K562 (cell line): ENCODE measurements around the gene SOBP. TPM values are rescaled to one million over a fixed set of nuclear protein-coding genes. Genes with fewer than 3 reads are reported as not detected.
A peak's percentile ranks its signal among the peaks of the same experiment; 100 is the strongest.

ENCODE experiments used
- ARID1B ChIP-seq: fragments of 450-650 bp; IDR thresholded peaks from 2 replicates; pipeline ENCODE4 v1.6.1; 2016; ENCODE audit warnings: antibody characterized with exemption, mild to moderate bottlenecking, inconsistent platforms
- BDP1 ChIP-seq: IDR thresholded peaks from 3 replicates; pipeline ENCODE4 v1.6.1; 2011; ENCODE audit not compliant: insufficient read length, insufficient read depth
- CREB1 ChIP-seq, 2 experiments: sonication (generic) in 1 of 2; formaldehyde crosslinking in 1 of 2; IDR thresholded peaks; 2 replicates each; pipeline versions ENCODE4 v1.6.1 to v1.8.0; 2012 to 2022; ENCODE audit warnings: inconsistent platforms in 1 of 2, mild to moderate bottlenecking in 1 of 2, missing genetic modification reagents in 1 of 2, moderate library complexity in 1 of 2
- EP400 ChIP-seq: fragments of 450-650 bp; IDR thresholded peaks from 2 replicates; pipeline ENCODE4 v1.6.1; 2017; ENCODE audit warnings: antibody characterized with exemption, mild to moderate bottlenecking, moderate library complexity
- ETV6 ChIP-seq, 3 experiments: fragments of 150-350 bp in 1 of 3; sonication (generic) in 1 of 3; formaldehyde crosslinking in 1 of 3; IDR thresholded peaks; 2 replicates each; pipeline versions ENCODE4 v1.6.1 to v1.8.0; 2014 to 2022; ENCODE audit warnings: borderline replicate concordance in 2 of 3, low read depth in 2 of 3, antibody characterized with exemption in 1 of 3, low read length in 1 of 3, mild to moderate bottlenecking in 1 of 3, missing genetic modification reagents in 1 of 3
- KDM2B ChIP-seq: fragments of 250-450 bp; sonication (Bioruptor Pico); IDR thresholded peaks from 2 replicates; pipeline ENCODE4 v1.8.0; 2021; ENCODE audit warnings: mild to moderate bottlenecking, moderate library complexity
- MBD1 ChIP-seq: fragments of 250-450 bp; sonication (Bioruptor Pico); IDR thresholded peaks from 2 replicates; pipeline ENCODE4 v1.8.0; 2022; ENCODE audit warnings: inconsistent platforms
- TAF1 ChIP-seq: IDR thresholded peaks from 2 replicates; pipeline ENCODE4 v1.6.1; 2011; ENCODE audit warnings: mild to moderate bottlenecking, low read length, moderate library complexity; ENCODE audit not compliant: insufficient read depth, control insufficient read depth, severe bottlenecking; ENCODE audit errors: extremely low read depth
- ZBTB11 ChIP-seq, 3 experiments: fragments of 200-800 bp in 1 of 3; fragments of 250-450 bp in 1 of 3; fragments of 450-650 bp in 1 of 3; sonication (Bioruptor Pico) in 1 of 3; sonication (Bioruptor generic) in 1 of 3; formaldehyde crosslinking in 1 of 3; IDR thresholded peaks; 2 replicates each; pipeline versions ENCODE4 v1.6.1 to v1.8.0; 2016 to 2022; ENCODE audit warnings: mild to moderate bottlenecking in 2 of 3, missing genetic modification characterization in 2 of 3, missing compliant biosample characterization in 1 of 3, moderate library complexity in 1 of 3
- ZNF561 ChIP-seq: fragments of 450-650 bp; formaldehyde crosslinking; conservative IDR thresholded peaks from 2 replicates; pipeline ENCODE4 v1.4.0; 2020; ENCODE audit warnings: mild to moderate bottlenecking, moderate library complexity
- ZNF707 ChIP-seq: fragments of 250-450 bp; sonication (Bioruptor Pico); conservative IDR thresholded peaks from 2 replicates; pipeline ENCODE4 v1.8.0; 2022; ENCODE audit warnings: inconsistent platforms, mild to moderate bottlenecking, moderate library complexity
- polyA plus RNA-seq, 8 experiments: library from polyadenylated mRNA; depleted of rRNA in 4 of 8; stranded (reverse) in 5 of 8; unstranded in 3 of 8; fragments of >200 nt; fragmentation: Nextera tagmentation in 2 of 8; fragmentation: Illumina TruSeq in 1 of 8; extraction: Ambion mirVana in 2 of 8; extraction: Trizol in 1 of 8; gene quantifications; 2 replicates each; pipeline versions ENCODE4 v1.2.1 to v1.2.3, GENCODE V29; 2011 to 2014; ENCODE audit warnings: inconsistent platforms in 1 of 8, missing spikeins in 1 of 8
- total RNA-seq, 7 experiments: library from RNA; depleted of rRNA in 6 of 7; stranded (reverse); fragments of >200 nt in 6 of 7; fragmentation: Illumina TruSeq in 2 of 7; extraction: Trizol in 2 of 7; gene quantifications; 2 replicates each; pipeline versions ENCODE4 v1.2.1 to v1.2.3, GENCODE V29; 2011 to 2021; ENCODE audit warnings: low replicate concordance in 1 of 7
- TF ChIP-seq, protein P1 (sequence below): sonication (generic); formaldehyde crosslinking; IDR thresholded peaks from 2 replicates; pipeline ENCODE4 v1.8.0; 2022; ENCODE audit warnings: mild to moderate bottlenecking, missing genetic modification reagents
- TF ChIP-seq, protein P2 (sequence below): sonication (generic); formaldehyde crosslinking; IDR thresholded peaks from 2 replicates; pipeline ENCODE4 v1.8.0; 2022; ENCODE audit warnings: mild to moderate bottlenecking, missing genetic modification reagents

The SOBP gene
- total and polyA plus RNA-seq, 9 of the 15 experiments (the other 6 are each of a cell fraction or from before 2014, with no cell fraction given): 0.16 TPM; not detected in 8

GRCh38 chr6:107459283-107460082 lies 30.4 kb upstream of the SOBP start, which contains the start of gene PDSS2 (continued):
- TF ChIP-seq MBD1 (CRISPR knock-in tag): no peak
- TF ChIP-seq, protein P1, sequence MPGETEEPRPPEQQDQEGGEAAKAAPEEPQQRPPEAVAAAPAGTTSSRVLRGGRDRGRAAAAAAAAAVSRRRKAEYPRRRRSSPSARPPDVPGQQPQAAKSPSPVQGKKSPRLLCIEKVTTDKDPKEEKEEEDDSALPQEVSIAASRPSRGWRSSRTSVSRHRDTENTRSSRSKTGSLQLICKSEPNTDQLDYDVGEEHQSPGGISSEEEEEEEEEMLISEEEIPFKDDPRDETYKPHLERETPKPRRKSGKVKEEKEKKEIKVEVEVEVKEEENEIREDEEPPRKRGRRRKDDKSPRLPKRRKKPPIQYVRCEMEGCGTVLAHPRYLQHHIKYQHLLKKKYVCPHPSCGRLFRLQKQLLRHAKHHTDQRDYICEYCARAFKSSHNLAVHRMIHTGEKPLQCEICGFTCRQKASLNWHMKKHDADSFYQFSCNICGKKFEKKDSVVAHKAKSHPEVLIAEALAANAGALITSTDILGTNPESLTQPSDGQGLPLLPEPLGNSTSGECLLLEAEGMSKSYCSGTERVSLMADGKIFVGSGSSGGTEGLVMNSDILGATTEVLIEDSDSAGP (CRISPR knock-in tag): no peak
- TF ChIP-seq KDM2B: no peak
- no peak for TF ChIP-seq ZNF561 (CRISPR knock-in tag)
- peak; percentile 62 for TF ChIP-seq CREB1 (IDR thresholded peaks at IDR 0.05)
- peak; percentile 60 for TF ChIP-seq CREB1 (CRISPR knock-in tag; IDR thresholded peaks at IDR 0.05)
- no peak; the same call in 1 of the 2 replicates for TF ChIP-seq ARID1B
- peak; percentile 96 for TF ChIP-seq TAF1
- peak in 1 of 3 experiments; percentile 59; a peak in 1 of 6 replicates for TF ChIP-seq ZBTB11 (CRISPR knock-in tag; IDR thresholded peaks at IDR 0.05)
- no peak for TF ChIP-seq ETV6 (IDR thresholded peaks at IDR 0.05; ENCODE audit: borderline replicate concordance in 1 of 2, low read depth in 2 of 2, low read length in 1 of 2)
- no peak for TF ChIP-seq ETV6 (CRISPR knock-in tag; IDR thresholded peaks at IDR 0.05; ENCODE audit: borderline replicate concordance)
- no peak for TF ChIP-seq ZNF707 (CRISPR knock-in tag)
- no peak for TF ChIP-seq BDP1
- TF ChIP-seq EP400: peak; percentile 75
- TF ChIP-seq, protein P2, sequence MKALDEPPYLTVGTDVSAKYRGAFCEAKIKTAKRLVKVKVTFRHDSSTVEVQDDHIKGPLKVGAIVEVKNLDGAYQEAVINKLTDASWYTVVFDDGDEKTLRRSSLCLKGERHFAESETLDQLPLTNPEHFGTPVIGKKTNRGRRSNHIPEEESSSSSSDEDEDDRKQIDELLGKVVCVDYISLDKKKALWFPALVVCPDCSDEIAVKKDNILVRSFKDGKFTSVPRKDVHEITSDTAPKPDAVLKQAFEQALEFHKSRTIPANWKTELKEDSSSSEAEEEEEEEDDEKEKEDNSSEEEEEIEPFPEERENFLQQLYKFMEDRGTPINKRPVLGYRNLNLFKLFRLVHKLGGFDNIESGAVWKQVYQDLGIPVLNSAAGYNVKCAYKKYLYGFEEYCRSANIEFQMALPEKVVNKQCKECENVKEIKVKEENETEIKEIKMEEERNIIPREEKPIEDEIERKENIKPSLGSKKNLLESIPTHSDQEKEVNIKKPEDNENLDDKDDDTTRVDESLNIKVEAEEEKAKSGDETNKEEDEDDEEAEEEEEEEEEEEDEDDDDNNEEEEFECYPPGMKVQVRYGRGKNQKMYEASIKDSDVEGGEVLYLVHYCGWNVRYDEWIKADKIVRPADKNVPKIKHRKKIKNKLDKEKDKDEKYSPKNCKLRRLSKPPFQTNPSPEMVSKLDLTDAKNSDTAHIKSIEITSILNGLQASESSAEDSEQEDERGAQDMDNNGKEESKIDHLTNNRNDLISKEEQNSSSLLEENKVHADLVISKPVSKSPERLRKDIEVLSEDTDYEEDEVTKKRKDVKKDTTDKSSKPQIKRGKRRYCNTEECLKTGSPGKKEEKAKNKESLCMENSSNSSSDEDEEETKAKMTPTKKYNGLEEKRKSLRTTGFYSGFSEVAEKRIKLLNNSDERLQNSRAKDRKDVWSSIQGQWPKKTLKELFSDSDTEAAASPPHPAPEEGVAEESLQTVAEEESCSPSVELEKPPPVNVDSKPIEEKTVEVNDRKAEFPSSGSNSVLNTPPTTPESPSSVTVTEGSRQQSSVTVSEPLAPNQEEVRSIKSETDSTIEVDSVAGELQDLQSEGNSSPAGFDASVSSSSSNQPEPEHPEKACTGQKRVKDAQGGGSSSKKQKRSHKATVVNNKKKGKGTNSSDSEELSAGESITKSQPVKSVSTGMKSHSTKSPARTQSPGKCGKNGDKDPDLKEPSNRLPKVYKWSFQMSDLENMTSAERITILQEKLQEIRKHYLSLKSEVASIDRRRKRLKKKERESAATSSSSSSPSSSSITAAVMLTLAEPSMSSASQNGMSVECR (CRISPR knock-in tag): peak; percentile 65; the same call in 1 of the 2 replicates
